GM19240 (cell line): ENCODE results near the gene YKT6.
"Not testable (repeated sequence)": the region's sequence is repeated elsewhere in the genome, so short reads cannot be mapped to it uniquely, and the experiment has no call there.

Experiments used
- DNase-seq: peaks from one replicate; pipeline ENCODE4 v3.0.0; 2011; ENCODE audit warnings: low spot score; ENCODE audit not compliant: insufficient read length

The YKT6 gene

GRCh38 chr7:44193011-44193802 lies 7.6 kb upstream of the YKT6 start:
- no peak for DNase-seq

GRCh38 chr7:44194069-44194468 lies 6.7 kb upstream of the YKT6 start:
- DNase-seq, result no peak

GRCh38 chr7:44194562-44195145 lies 6.1 kb upstream of the YKT6 start:
- no peak for DNase-seq

- no peak for DNase-seq
Measured at GRCh38 chr7:44195889-44196288, 4.9 kb upstream of the YKT6 start.

- DNase-seq, result no peak
Measured at GRCh38 chr7:44196450-44196872, 4.3 kb upstream of the YKT6 start.

- DNase-seq, result no peak
Measured at GRCh38 chr7:44197474-44197873, 3.3 kb upstream of the YKT6 start.

- DNase-seq, result not testable (repeated sequence)
Measured at GRCh38 chr7:44200163-44200562, 615 bp upstream of the YKT6 start.

- DNase-seq, result no peak
Measured at GRCh38 chr7:44201813-44202212, 1.0 kb downstream of the YKT6 start.

GRCh38 chr7:44206008-44206407 lies 5.2 kb downstream of the YKT6 start:
- no peak for DNase-seq

- DNase-seq, result no peak
Measured at GRCh38 chr7:44208085-44208484, 7.3 kb downstream of the YKT6 start.

GRCh38 chr7:44210107-44210506 lies 9.3 kb downstream of the YKT6 start:
- DNase-seq, result no peak

- DNase-seq, result no peak
Measured at GRCh38 chr7:44211126-44211675, 10.4 kb downstream of the YKT6 start.

- DNase-seq, result no peak
Measured at GRCh38 chr7:44212018-44212417, 11.2 kb downstream of the YKT6 start.

GRCh38 chr7:44212581-44213184 lies 11.9 kb downstream of the YKT6 start:
- no peak for DNase-seq

- DNase-seq, result no peak
Measured at GRCh38 chr7:44213206-44213876, 12.6 kb downstream of the YKT6 start.

- no peak for DNase-seq
Measured at GRCh38 chr7:44213877-44214388, 13.2 kb downstream of the YKT6 start.

GRCh38 chr7:44215531-44215930 lies 14.8 kb downstream of the YKT6 start:
- DNase-seq, result no peak

- no peak for DNase-seq
Measured at GRCh38 chr7:44216019-44216418, 15.2 kb downstream of the YKT6 start.

GRCh38 chr7:44216521-44217222 lies 15.9 kb downstream of the YKT6 start:
- DNase-seq, result no peak

- no peak for DNase-seq
Measured at GRCh38 chr7:44217223-44217714, 16.5 kb downstream of the YKT6 start.
